ENCODE results near the gene PAGE2. TPM values are rescaled to one million over a fixed set of nuclear protein-coding genes. Genes with fewer than 3 reads are reported as not detected.
"Not testable (repeated sequence)": the region's sequence is repeated elsewhere in the genome, so short reads cannot be mapped to it uniquely, and the experiment has no call there.

PAGE2 gene
- total RNA-seq, 1 experiment from 2014 or later = not detected

DNA sequence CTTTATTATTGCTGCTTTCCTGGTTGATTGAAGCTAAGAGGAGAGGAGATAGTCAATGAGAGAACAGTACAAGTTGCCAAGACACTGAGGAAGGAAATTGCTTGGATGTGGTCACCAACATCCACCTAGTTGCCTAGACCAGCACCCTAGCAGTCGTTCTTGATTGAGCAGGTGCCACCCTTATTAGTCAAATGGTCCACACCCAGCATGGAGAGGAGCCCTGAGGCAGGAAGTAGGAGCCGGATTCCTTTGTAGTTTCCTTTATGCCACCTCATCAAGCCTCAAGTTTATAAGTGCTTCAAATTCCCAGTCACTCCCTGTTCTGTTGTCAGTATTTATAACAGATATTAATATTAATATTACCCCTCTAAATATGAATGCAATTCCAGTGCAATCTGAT lies 19.1 kb downstream of the PAGE2 start:
- Histone ChIP-seq H3K9me3 (replicated peaks) (no peaks in the 10 kb centered on the region), H3K27me3 (replicated peaks) (no peaks in the 10 kb centered on the region), H3K4me1 (replicated peaks) (no peaks in the 10 kb centered on the region), H3K4me3 (no peak overlapping the region), H3K27ac (no peak overlapping the region), H3K36me3 (no peaks in the 10 kb centered on the region)
- no peak for DNase-seq (ENCODE audit: low read depth in 1 of 2, low spot score in 2 of 2)

DNA sequence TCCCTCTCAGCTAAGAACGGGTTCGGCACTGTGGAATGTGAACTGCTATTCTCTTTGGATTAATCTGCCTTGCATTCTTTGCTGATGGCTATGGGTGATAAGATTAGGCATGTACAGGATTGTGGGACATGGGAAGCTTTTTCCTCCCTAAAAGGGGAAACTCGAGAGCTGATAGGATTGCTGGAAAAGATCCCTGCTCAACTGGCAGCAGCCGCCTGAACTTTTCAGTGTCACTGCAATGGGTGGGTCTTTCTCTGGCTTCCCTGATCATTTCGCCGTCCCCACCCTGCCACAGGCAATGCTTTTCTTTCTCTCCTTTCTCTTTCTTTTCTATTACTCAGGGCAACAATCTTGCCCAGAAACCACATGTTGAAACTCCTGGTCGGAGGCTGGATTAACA lies 20.5 kb downstream of the PAGE2 start:
- Histone ChIP-seq H3K27me3 (replicated peaks) (no peaks in the 10 kb centered on the region), H3K36me3 (no peaks in the 10 kb centered on the region), H3K4me1 (replicated peaks) (no peaks in the 10 kb centered on the region), H3K9me3 (replicated peaks) (no peaks in the 10 kb centered on the region), H3K4me3 (no peak overlapping the region), H3K27ac (no peak overlapping the region)
- DNase-seq (ENCODE audit: low read depth in 1 of 2, low spot score in 2 of 2) = no peak

DNA sequence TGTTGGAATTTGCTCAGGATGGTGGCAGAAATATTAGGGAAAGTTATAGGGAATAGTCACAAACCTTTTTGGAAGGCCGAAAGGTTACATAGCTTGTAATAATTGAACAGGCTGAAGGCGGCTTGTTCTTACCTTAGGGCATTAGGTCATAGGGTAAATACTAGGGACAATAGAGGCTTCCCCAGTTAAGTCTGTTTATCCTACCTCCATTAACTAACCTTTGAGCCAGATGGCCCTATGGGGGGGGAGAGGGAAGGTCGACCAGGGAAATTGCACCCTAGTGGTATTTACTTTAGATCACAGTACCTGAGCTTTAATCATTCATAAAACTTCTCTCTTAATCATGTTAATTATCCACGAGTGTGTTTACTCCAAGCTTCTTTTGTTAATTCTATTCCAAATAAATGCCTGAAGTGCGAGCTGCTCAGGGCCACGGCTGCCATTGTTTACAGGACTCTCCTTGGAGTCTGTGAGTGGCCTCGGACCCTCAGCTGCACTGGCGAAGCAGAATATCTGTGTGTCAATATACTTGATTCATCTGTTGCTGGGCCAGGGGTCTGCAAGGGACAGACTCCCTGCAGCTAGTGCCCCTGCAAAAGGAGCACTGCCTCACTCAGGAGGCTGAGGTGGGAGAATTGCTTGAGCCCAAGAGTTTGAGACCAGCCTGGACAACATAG lies 22.9 kb downstream of the PAGE2 start:
- DNase-seq (ENCODE audit: low read depth in 1 of 2, low spot score in 2 of 2) = no peak
- H3K4me3 ChIP-seq = no peak overlapping the region
- no peaks in the 10 kb centered on the region for H3K27me3 ChIP-seq (replicated peaks)

DNA sequence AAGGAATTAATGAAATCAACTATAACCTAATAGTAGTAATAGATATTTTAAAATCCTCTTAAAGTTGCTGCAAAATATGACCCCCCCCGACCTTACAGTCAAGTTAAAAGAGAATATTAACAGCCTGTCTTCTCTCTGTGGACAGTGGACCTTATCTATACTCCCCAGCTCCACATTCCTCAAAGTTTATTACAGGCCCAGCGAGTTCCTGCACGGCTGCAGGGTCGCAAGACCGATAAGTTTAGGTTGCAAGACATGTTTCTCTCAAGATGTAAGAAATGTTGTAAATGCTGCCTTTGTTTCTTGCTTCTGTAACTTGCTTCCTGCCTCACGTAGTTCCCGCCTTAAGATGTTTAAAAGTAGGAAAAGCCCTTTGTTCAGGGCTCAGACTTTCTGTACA lies 27.8 kb downstream of the PAGE2 start:
- H3K4me1 ChIP-seq (replicated peaks) = peaks cover 17% of the 10 kb centered on the region
- not testable (repeated sequence) for H3K9me3 ChIP-seq (replicated peaks); DNase-seq (ENCODE audit: low read depth in 1 of 2, low spot score in 2 of 2); H3K36me3 ChIP-seq; H3K4me3 ChIP-seq; H3K27me3 ChIP-seq (replicated peaks); H3K27ac ChIP-seq

More for the DNA sequence above, 22.9 kb downstream of the PAGE2 start:
- Histone ChIP-seq H3K27ac (no peak overlapping the region), H3K9me3 (replicated peaks) (no peaks in the 10 kb centered on the region), H3K4me1 (replicated peaks) (no peaks in the 10 kb centered on the region), H3K36me3 (no peaks in the 10 kb centered on the region)

DNA sequence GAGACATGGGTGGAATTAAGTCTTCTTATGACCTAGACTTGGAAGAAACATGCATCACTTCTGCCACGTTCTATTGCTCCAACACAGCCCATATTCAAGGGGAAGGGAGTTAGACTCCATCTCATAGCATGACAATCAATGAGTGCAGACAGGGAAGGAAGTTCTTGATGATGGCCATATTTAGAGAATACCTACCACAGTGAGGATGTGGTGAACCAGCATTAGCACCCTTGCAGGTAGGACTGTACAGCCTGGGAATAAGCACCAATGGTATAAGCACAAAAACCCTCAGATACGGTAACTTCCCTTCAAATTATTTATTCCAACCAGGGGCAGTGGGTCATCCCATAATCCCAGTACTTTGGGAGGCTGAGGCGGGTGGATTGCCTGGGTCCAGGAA lies 29.8 kb downstream of the PAGE2 start:
- H3K4me1 ChIP-seq (replicated peaks) = peaks cover 19% of the 10 kb centered on the region
- no peak overlapping the region for H3K4me3 ChIP-seq
- no peaks in the 10 kb centered on the region for H3K36me3 ChIP-seq
- no peaks in the 10 kb centered on the region for H3K9me3 ChIP-seq (replicated peaks)
- H3K27ac ChIP-seq = no peak overlapping the region
- no peaks in the 10 kb centered on the region for H3K27me3 ChIP-seq (replicated peaks)
- no peak for DNase-seq (ENCODE audit: low read depth in 1 of 2, low spot score in 2 of 2)

DNA sequence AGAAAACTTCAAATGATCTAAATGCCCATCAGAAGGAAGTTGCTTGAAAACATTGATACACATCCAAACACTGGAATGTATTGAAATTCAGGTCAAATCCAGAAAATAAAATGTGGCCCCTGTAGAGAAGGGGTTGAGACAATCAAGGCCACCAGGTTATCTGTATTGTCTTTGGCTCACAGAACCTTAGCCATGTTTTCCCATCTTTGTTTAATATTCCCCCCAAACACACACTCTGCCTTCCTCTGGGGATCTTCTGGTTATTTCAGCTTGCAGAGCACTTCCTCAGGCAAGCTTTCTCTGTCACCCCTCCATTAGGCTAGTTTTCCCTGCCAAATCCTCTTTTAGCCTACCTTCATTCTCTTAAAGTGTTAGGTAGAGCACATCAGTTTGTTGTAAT lies 30.5 kb downstream of the PAGE2 start:
- H3K4me1 ChIP-seq (replicated peaks) = peaks cover 19% of the 10 kb centered on the region
- H3K9me3 ChIP-seq (replicated peaks) = no peaks in the 10 kb centered on the region
- no peak overlapping the region for H3K27ac ChIP-seq
- no peak overlapping the region for H3K4me3 ChIP-seq
- no peaks in the 10 kb centered on the region for H3K36me3 ChIP-seq
- no peaks in the 10 kb centered on the region for H3K27me3 ChIP-seq (replicated peaks)
- no peak for DNase-seq (ENCODE audit: low read depth in 1 of 2, low spot score in 2 of 2)

DNA sequence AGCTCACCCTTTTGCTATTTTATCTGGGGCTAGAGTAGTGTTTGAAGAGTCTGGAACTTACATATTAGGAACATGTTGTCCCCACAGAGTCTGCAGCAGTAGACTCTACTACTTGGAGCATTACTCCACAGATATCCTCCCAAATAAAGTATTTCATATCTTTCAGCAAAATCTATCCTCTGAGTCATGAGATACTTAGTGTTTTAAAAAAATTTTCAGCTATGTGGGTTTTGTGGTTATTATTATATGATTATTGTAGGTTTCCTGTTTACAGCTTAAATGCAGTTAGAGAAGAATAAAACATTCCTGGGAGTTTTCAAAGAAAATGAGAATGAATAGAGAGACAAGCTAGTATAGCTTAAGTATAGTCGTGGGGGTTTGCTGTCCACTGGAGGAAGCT lies 30.9 kb downstream of the PAGE2 start:
- H3K9me3 ChIP-seq (replicated peaks) = no peaks in the 10 kb centered on the region
- no peak overlapping the region for H3K4me3 ChIP-seq
- no peaks in the 10 kb centered on the region for H3K27me3 ChIP-seq (replicated peaks)
- peaks cover 19% of the 10 kb centered on the region for H3K4me1 ChIP-seq (replicated peaks)
- peak in 1 of 2 experiments; percentile 22 for DNase-seq (ENCODE audit: low read depth in 1 of 2, low spot score in 2 of 2)
- H3K27ac ChIP-seq = no peak overlapping the region
- no peaks in the 10 kb centered on the region for H3K36me3 ChIP-seq

DNA sequence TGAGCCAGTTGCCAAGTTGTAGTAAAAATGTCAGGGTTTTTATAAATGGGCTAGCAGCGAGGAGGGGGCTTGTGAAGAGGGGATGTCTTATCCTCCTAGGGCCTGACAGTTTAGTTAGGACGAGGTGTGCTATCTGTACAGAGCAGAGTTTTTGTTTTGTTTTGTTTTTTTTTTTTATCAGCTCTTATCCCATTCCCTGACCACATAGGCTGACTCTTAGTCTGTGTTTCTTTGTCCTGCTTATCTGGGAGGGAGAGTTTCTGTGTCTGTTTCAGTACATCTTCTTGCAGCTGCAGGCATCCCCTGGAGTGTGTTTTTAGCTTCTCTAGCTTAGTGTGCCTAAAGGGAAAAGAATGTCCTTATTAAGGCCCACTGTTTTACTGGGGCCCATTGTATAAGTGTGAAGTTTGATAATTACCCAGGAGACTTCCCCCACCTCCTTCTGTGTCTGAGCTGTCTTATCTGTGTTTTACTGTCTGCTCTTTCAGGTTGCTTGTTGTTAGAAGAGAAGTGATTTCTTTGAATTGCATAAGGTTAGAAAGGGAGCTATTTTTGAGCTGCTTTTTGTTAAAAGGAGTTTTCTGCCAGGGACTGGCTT lies 32.0 kb downstream of the PAGE2 start:
- peak in 1 of 2 experiments; percentile 3 for DNase-seq (ENCODE audit: low read depth in 1 of 2, low spot score in 2 of 2)

DNA sequence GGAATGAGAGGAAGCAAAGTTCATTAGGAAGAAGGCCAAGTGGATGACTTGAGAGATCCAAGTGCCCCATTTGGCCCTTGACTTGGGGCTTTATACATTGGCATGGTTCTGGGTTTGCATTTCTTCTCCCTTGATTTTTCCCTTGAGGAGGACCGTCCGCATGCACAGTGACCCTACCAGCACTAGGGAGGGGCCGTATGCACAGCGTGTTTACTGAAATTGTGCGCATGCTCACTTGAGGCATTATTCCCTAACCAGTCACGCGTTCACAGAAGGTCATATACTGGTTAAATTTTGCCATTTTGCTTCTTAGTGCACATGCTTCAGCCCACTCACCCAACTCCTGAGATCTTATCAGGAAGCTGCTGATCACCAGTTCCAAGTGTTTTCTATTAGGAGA lies 35.1 kb downstream of the PAGE2 start:
- no peak for DNase-seq (ENCODE audit: low read depth in 1 of 2, low spot score in 2 of 2)
- Histone ChIP-seq H3K9me3 (replicated peaks) (no peaks in the 10 kb centered on the region), H3K4me1 (replicated peaks) (peaks cover 19% of the 10 kb centered on the region), H3K4me3 (no peak overlapping the region), H3K36me3 (no peaks in the 10 kb centered on the region), H3K27me3 (replicated peaks) (no peaks in the 10 kb centered on the region), H3K27ac (no peak overlapping the region)

More for the DNA sequence above, 32.0 kb downstream of the PAGE2 start:
- Histone ChIP-seq H3K4me3 (no peak overlapping the region), H3K27me3 (replicated peaks) (no peaks in the 10 kb centered on the region), H3K4me1 (replicated peaks) (peaks cover 19% of the 10 kb centered on the region), H3K27ac (no peak overlapping the region), H3K36me3 (no peaks in the 10 kb centered on the region), H3K9me3 (replicated peaks) (no peaks in the 10 kb centered on the region)

DNA sequence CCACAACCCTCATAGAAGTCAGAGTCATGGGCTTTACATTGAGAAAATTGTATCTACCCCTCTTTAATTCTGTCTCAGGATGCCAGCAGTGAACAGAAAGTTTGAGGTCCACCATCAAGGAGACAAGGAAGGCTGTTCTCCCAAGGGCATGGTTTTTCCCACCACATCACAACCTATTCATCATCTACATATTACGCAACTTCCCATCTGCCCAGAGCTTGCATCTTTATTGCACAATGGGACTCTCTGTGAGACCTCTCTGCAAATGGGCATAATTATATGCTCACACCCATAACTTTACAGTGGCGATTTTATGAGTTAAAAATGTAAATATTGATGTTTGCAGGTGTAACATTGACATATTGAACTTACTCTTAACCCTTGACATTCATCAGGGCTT lies 38.9 kb downstream of the PAGE2 start:
- no peaks in the 10 kb centered on the region for H3K36me3 ChIP-seq
- H3K4me1 ChIP-seq (replicated peaks) = no peaks in the 10 kb centered on the region
- H3K27me3 ChIP-seq (replicated peaks) = no peaks in the 10 kb centered on the region
- no peak overlapping the region for H3K27ac ChIP-seq
- H3K9me3 ChIP-seq (replicated peaks) = no peaks in the 10 kb centered on the region
- H3K4me3 ChIP-seq = no peak overlapping the region
- no peak for DNase-seq (ENCODE audit: low read depth in 1 of 2, low spot score in 2 of 2)

DNA sequence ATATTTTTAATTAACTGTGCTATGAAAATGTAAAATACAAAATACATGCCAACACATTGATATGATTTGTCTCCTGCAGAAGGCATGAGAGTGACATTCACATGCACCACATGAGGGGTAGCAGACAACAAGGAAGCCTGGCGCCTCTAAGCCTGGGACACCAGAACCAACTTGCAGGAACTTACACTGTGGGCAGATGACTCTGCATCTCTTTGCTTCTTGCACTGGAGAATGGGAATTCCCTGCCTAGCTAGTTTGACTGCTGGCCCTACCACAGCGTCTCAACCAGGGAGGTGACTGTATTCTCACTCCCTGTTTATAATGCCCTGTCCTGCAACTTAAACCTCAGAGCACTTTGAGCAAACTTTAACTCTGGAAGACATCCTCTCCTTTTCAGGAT lies 40.5 kb downstream of the PAGE2 start:
- DNase-seq (ENCODE audit: low read depth in 1 of 2, low spot score in 2 of 2) = no peak
- Histone ChIP-seq H3K36me3 (no peaks in the 10 kb centered on the region), H3K4me1 (replicated peaks) (no peaks in the 10 kb centered on the region), H3K9me3 (replicated peaks) (no peaks in the 10 kb centered on the region), H3K27ac (no peak overlapping the region), H3K27me3 (replicated peaks) (no peaks in the 10 kb centered on the region), H3K4me3 (no peak overlapping the region)

DNA sequence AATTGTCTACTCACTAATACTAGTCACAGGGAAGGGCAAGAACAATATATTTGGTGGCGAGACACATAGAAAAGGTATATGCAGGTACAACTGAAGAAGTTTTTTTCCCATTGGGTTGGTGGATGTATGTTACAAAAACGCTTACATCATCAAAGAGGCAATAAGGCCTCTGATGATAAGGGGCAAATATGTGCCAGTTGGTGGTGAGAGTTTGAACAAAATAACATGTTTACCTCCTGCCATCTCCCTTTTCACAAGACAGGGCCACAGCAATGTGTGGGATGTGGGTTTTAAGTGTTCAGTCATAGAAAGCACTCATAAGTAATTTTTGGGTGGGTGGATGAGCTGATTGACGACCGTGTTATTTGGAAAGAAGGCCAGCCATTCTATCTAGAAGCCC lies 41.7 kb downstream of the PAGE2 start:
- H3K9me3 ChIP-seq (replicated peaks) = no peaks in the 10 kb centered on the region
- no peak overlapping the region for H3K27ac ChIP-seq
- no peaks in the 10 kb centered on the region for H3K4me1 ChIP-seq (replicated peaks)
- no peaks in the 10 kb centered on the region for H3K36me3 ChIP-seq
- H3K4me3 ChIP-seq = no peak overlapping the region
- DNase-seq (ENCODE audit: low read depth in 1 of 2, low spot score in 2 of 2) = no peak
- H3K27me3 ChIP-seq (replicated peaks) = no peaks in the 10 kb centered on the region

DNA sequence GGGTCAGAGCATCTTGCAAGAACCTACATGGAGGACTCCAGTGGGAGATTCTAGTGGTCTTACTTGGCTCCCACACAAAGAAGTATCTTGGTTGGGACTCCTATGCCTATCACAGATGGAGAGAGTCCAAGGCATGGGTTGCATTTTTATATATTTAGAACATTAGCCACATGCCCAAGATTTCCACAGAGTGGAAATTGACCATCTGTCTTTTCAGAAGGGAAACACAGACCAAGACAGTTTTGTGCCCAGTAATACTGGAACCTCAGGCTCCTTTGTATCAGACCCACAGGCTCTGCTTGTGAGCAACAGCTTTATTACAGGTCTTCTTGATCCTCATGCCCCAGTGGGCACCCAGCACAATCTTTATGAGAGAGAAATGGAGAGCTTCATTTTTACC lies 43.6 kb downstream of the PAGE2 start:
- H3K36me3 ChIP-seq = no peaks in the 10 kb centered on the region
- no peak overlapping the region for H3K4me3 ChIP-seq
- H3K27ac ChIP-seq = no peak overlapping the region
- DNase-seq (ENCODE audit: low read depth in 1 of 2, low spot score in 2 of 2) = no peak
- no peaks in the 10 kb centered on the region for H3K27me3 ChIP-seq (replicated peaks)
- no peaks in the 10 kb centered on the region for H3K9me3 ChIP-seq (replicated peaks)
- no peaks in the 10 kb centered on the region for H3K4me1 ChIP-seq (replicated peaks)

DNA sequence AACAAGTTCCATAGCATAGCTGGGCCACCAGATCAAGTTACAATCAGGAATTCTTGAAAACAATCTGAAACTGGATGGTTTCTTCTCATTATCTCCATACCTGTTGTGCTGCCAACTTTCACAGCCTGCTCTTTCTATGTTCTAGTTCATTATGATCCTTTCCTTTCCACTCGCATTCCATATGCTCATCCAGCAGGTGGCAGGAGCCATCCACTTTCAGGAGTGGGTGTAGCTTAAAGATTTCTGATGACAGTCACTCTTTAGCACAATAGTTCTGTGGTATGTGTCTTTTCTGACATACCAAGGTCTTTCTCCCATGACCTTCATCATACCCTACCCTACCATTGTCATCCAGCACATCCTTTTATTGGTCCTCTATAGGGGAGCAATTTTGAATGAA lies 46.4 kb downstream of the PAGE2 start:
- peak in 1 of 2 experiments; percentile 2 for DNase-seq (ENCODE audit: low read depth in 1 of 2, low spot score in 2 of 2)
- H3K36me3 ChIP-seq = no peaks in the 10 kb centered on the region
- H3K4me3 ChIP-seq = no peak overlapping the region
- H3K9me3 ChIP-seq (replicated peaks) = no peaks in the 10 kb centered on the region
- H3K27ac ChIP-seq = no peak overlapping the region
- no peaks in the 10 kb centered on the region for H3K27me3 ChIP-seq (replicated peaks)
- H3K4me1 ChIP-seq (replicated peaks) = no peaks in the 10 kb centered on the region

DNA sequence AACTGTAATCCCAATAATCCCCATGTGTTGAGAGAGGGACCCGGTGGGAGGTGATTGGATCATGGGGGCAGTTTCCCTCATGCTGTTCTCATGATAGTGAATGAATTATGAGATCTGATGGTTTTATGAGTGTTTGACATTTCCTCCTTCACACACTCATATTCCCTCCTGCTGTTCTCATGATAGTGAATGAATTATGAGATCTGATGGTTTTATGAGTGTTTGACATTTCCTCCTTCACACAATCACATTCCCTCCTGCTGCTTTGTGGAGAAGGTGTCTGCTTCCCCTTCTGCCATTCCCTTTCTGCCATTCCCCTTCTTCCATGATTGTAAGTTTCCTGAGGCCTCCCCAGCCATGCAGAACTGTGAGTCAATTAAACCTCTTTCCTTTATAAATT lies 52.0 kb downstream of the PAGE2 start:
- not testable (repeated sequence) for DNase-seq (ENCODE audit: low read depth in 1 of 2, low spot score in 2 of 2); H3K9me3 ChIP-seq (replicated peaks); H3K36me3 ChIP-seq; H3K4me3 ChIP-seq; H3K4me1 ChIP-seq (replicated peaks); H3K27me3 ChIP-seq (replicated peaks); H3K27ac ChIP-seq
